Panc1 (cell line): ENCODE measurements around the gene SV2C. TPM values are rescaled to one million over a fixed set of nuclear protein-coding genes. Genes with fewer than 3 reads are reported as not detected.

Experiments
- ATAC-seq: fragments of 200-7000 bp; cut with Tn5 transposase; 2 replicates; pipeline ENCODE4 v1.9.1; 2020; ENCODE audit warnings: mild to moderate bottlenecking, moderate library complexity
- BruUV-seq: library from RNA; stranded (reverse); fragments of 400-500 nt; replicated peaks from 2 replicates; lab custom pipeline; 2021; lab: Mats Ljungman, UMichigan
- CTCF ChIA-PET: fragments of 300-600 bp; sonication (Branson Sonifier 250); formaldehyde crosslinking; loops from one replicate; lab custom pipeline; 2022; ENCODE audit warnings: antibody characterized with exemption; lab: Charles Lee
- POLR2A ChIA-PET: fragments of 300-600 bp; sonication (Branson Sonifier 250); formaldehyde crosslinking; loops from one replicate; lab custom pipeline; 2022; ENCODE audit warnings: antibody characterized with exemption; lab: Charles Lee
- DNase-seq: peaks from one replicate; pipeline ENCODE4 v3.0.0-alpha.2; 2010; ENCODE audit warnings: low read depth, low spot score
- H3K27ac ChIP-seq: 2 replicates; pipeline ENCODE4 v1.5.1; 2011; ENCODE audit warnings: mild to moderate bottlenecking, low read length, inconsistent platforms
- H3K27me3 ChIP-seq: fragments of 200-500 bp; sonication (Bioruptor generic); 2 replicates; pipeline ENCODE4 v1.6.0; 2014; ENCODE audit warnings: low read length, inconsistent platforms; ENCODE audit not compliant: control insufficient read depth, insufficient read depth
- H3K36me3 ChIP-seq: fragments of 200-500 bp; sonication (Bioruptor generic); 2 replicates; pipeline ENCODE4 v1.5.1; 2014; ENCODE audit warnings: inconsistent platforms, mild to moderate bottlenecking, low read length, moderate library complexity; ENCODE audit not compliant: control insufficient read depth, insufficient read depth
- H3K4me1 ChIP-seq: 2 replicates; pipeline ENCODE4 v1.5.1; 2011; ENCODE audit warnings: inconsistent platforms, mild to moderate bottlenecking, low read length, moderate library complexity; ENCODE audit not compliant: control insufficient read depth, insufficient read depth
- H3K4me3 ChIP-seq, 2 experiments: 2 replicates each; pipeline ENCODE4 v1.5.1; 2011 to 2012; ENCODE audit warnings: low read depth in 2 of 2, low read length in 2 of 2, mild to moderate bottlenecking in 2 of 2, inconsistent platforms in 1 of 2, moderate library complexity in 1 of 2
- H3K9me3 ChIP-seq: fragments of 200-500 bp; sonication (Bioruptor generic); 2 replicates; pipeline ENCODE4 v1.5.1; 2014; ENCODE audit warnings: low read depth, mild to moderate bottlenecking, inconsistent platforms, low read length, moderate library complexity; ENCODE audit not compliant: control insufficient read depth, insufficient read depth
- POLR2AphosphoS5 ChIP-seq: IDR thresholded peaks from 2 replicates; pipeline ENCODE4 v1.6.1; 2012; ENCODE audit warnings: mild to moderate bottlenecking, low read depth, low read length, moderate library complexity
- REST ChIP-seq, 2 experiments: IDR thresholded peaks; 2 replicates each; pipeline ENCODE4 v1.6.1; 2011 to 2012; ENCODE audit warnings: low read depth in 2 of 2, control low read depth in 1 of 2, low read length in 1 of 2, mild to moderate bottlenecking in 1 of 2, moderate library complexity in 1 of 2; ENCODE audit not compliant: insufficient read depth in 1 of 2
- SIN3A ChIP-seq: IDR thresholded peaks from 2 replicates; pipeline ENCODE4 v1.6.1; 2012; ENCODE audit warnings: low read depth, mild to moderate bottlenecking, low read length, moderate library complexity, borderline replicate concordance; ENCODE audit not compliant: insufficient read depth
- TCF7L2 ChIP-seq: IDR thresholded peaks from 2 replicates; pipeline ENCODE4 v1.6.1; 2011; ENCODE audit warnings: mild to moderate bottlenecking, low read depth, low read length, inconsistent platforms
- in situ Hi-C: cut with HindIII; loops from 2 replicates; pipeline ENCODE4 v1.10.0; 2016; ENCODE audit warnings: low sequenced_read_pairs, low pct_unique_long_range_greater_than_20kb
- intact Hi-C: fragments of 100-400 bp; cut with micrococcal nuclease; formaldehyde crosslinking; loops from one replicate; pipeline ENCODE4 v1.10.0; 2022; ENCODE audit not compliant: unreplicated experiment
- total RNA-seq: library from RNA; stranded (reverse); gene quantifications from one replicate; pipeline ENCODE4 v1.2.1, GENCODE V29; 2021; ENCODE audit not compliant: unreplicated experiment
- TF ChIP-seq, protein P1 (sequence below): fragments of 450-650 bp; IDR thresholded peaks from 2 replicates; pipeline ENCODE4 v1.5.1; 2017; ENCODE audit warnings: mild to moderate bottlenecking

The SV2C gene
- total RNA-seq, 1 experiment from 2014 or later = not detected

GRCh38 chr5:76278261-76278789 is 195.1 kb downstream of the SV2C start:
- Histone ChIP-seq H3K36me3 (no peaks in the 10 kb centered on the region), H3K9me3 (no peaks in the 10 kb centered on the region), H3K4me3 (no peak overlapping the region), H3K27me3 (peaks cover 4% of the 10 kb centered on the region), H3K4me1 (no peaks in the 10 kb centered on the region), H3K27ac (no peak overlapping the region)
- in situ Hi-C loops (no loop called here), intact Hi-C loops (no loop called here)
- ChIA-PET POLR2A (no interaction called here), CTCF (no interaction called here)
- ATAC-seq = no peak
- no TSS peak for BruUV-seq
- no peak for DNase-seq
- no peak for TF ChIP-seq REST (IDR thresholded peaks at IDR 0.05; ENCODE audit: insufficient read depth in 1 of 2, low read depth in 2 of 2, low read length in 1 of 2)
- TF ChIP-seq SIN3A = no peak
- TF ChIP-seq TCF7L2 = no peak
- TF ChIP-seq, protein P1, sequence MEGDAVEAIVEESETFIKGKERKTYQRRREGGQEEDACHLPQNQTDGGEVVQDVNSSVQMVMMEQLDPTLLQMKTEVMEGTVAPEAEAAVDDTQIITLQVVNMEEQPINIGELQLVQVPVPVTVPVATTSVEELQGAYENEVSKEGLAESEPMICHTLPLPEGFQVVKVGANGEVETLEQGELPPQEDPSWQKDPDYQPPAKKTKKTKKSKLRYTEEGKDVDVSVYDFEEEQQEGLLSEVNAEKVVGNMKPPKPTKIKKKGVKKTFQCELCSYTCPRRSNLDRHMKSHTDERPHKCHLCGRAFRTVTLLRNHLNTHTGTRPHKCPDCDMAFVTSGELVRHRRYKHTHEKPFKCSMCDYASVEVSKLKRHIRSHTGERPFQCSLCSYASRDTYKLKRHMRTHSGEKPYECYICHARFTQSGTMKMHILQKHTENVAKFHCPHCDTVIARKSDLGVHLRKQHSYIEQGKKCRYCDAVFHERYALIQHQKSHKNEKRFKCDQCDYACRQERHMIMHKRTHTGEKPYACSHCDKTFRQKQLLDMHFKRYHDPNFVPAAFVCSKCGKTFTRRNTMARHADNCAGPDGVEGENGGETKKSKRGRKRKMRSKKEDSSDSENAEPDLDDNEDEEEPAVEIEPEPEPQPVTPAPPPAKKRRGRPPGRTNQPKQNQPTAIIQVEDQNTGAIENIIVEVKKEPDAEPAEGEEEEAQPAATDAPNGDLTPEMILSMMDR = no peak
- TF ChIP-seq POLR2AphosphoS5 = no peak

GRCh38 chr5:76280494-76280893 is 197.3 kb downstream of the SV2C start:
- DNase-seq (no peak), ATAC-seq (no peak)
- no peak for TF ChIP-seq REST (IDR thresholded peaks at IDR 0.05; ENCODE audit: insufficient read depth in 1 of 2, low read depth in 2 of 2, low read length in 1 of 2)
- TF ChIP-seq POLR2AphosphoS5 = no peak
- TF ChIP-seq TCF7L2 = no peak
- TF ChIP-seq SIN3A = no peak
- TF ChIP-seq, protein P1 = no peak
- no peak overlapping the region for H3K4me3 ChIP-seq
- no peaks in the 10 kb centered on the region for H3K4me1 ChIP-seq
- in situ Hi-C loops (no loop called here), intact Hi-C loops (no loop called here)
- no peaks in the 10 kb centered on the region for H3K36me3 ChIP-seq
- BruUV-seq = no TSS peak
- no peaks in the 10 kb centered on the region for H3K9me3 ChIP-seq
- ChIA-PET CTCF (no interaction called here), POLR2A (no interaction called here)
- H3K27ac ChIP-seq = no peak overlapping the region
- H3K27me3 ChIP-seq = peaks cover 4% of the 10 kb centered on the region
